Body of pancreas (tissue), 4 donors: ENCODE measurements around the gene ALDH3A1. TPM values are rescaled to one million over a fixed set of nuclear protein-coding genes. Genes with fewer than 3 reads are reported as not detected.
A peak's percentile ranks its signal among the peaks of the same experiment; 100 is the strongest.

Source experiments
- ATAC-seq: fragments of 150-250 bp; one replicate; pipeline ENCODE4 v1.9.1; 2016
- DNase-seq, 4 donors: peaks; one replicate each; pipeline ENCODE4 v3.0.0-alpha.2; 2019
- H3K27ac ChIP-seq, 4 donors: fragments of 200-600 bp; sonication (generic); 1 replicate in 3 of 4; 2 replicates in 1 of 4; pipeline versions ENCODE4 v1.5.1 to v1.6.1; 2016 to 2019; ENCODE audit warnings: mild to moderate bottlenecking in 1 of 4, mixed read lengths in 1 of 4, moderate library complexity in 1 of 4
- H3K27me3 ChIP-seq, 2 donors: fragments of 200-600 bp; sonication (generic); one replicate each; pipeline ENCODE4 v1.6.0; 2016; ENCODE audit warnings: mild to moderate bottlenecking in 1 of 2
- H3K36me3 ChIP-seq, 2 donors: fragments of 200-600 bp; sonication (generic); replicated peaks in 1 of 2; 2 replicates each; pipeline ENCODE4 v1.5.1; 2016; ENCODE audit warnings: low read depth in 2 of 2; ENCODE audit not compliant: insufficient read depth in 1 of 2
- H3K4me1 ChIP-seq: fragments of 200-600 bp; sonication (generic); one replicate; pipeline ENCODE4 v1.6.0; 2016
- H3K4me3 ChIP-seq, 2 donors: fragments of 200-600 bp; sonication (generic); 1 replicate in 1 of 2; 2 replicates in 1 of 2; pipeline ENCODE4 v1.5.1; 2016 to 2019
- H3K9me3 ChIP-seq, 3 donors: fragments of 200-600 bp; sonication (generic); 1 replicate in 2 of 3; 2 replicates in 1 of 3; pipeline ENCODE4 v1.5.1; 2016
- CTCF ChIP-seq, 7 experiments: fragments of 450-650 bp in 4 of 7; fragments of 200-600 bp in 3 of 7; sonication (generic) in 3 of 7; IDR thresholded peaks; one replicate each; pipeline ENCODE4 v1.5.1; 2016 to 2019; ENCODE audit warnings: antibody characterized with exemption in 7 of 7
- POLR2A ChIP-seq, 3 donors: fragments of 450-650 bp; IDR thresholded peaks; one replicate each; pipeline ENCODE4 v1.6.1; 2016; ENCODE audit warnings: antibody characterized with exemption in 3 of 3, mild to moderate bottlenecking in 2 of 3
- WGBS, 2 donors: methylation state at CpG; one replicate each; pipeline ENCODE4 v1.1.5; 2017; 5-methylcytosine and 5-hydroxymethylcytosine counted together
- intact Hi-C: fragments of 100-400 bp; cut with DNase I; formaldehyde crosslinking; loops from one replicate; pipeline ENCODE4 v1.15.1; 2023
- total RNA-seq, 2 donors: library from RNA; depleted of rRNA; stranded (reverse); fragments of >200 nt; gene quantifications; one replicate each; pipeline ENCODE4 v1.1.0, GENCODE V29; 2016

The ALDH3A1 gene
- total RNA-seq, 2 donors from 2014 or later, result 0.33 to 1.8 TPM

- no peaks in the 10 kb centered on the region for H3K9me3 ChIP-seq
- intact Hi-C loops, result no loop called here
- no peak for TF ChIP-seq POLR2A (IDR thresholded peaks at IDR 0.05)
- TF ChIP-seq CTCF (IDR thresholded peaks at IDR 0.05), result no peak
- peaks cover 19% of the 10 kb centered on the region for H3K4me1 ChIP-seq
- no peaks in the 10 kb centered on the region for H3K36me3 ChIP-seq
- H3K27me3 ChIP-seq, result no peaks in the 10 kb centered on the region
- no peak for DNase-seq
- ATAC-seq, result no peak
- no peak overlapping the region for H3K4me3 ChIP-seq
- 52 to 91% methylated on average over 4 to 13 of the region's 13 CpGs for WGBS, 2 donors
- H3K27ac ChIP-seq, result no peak overlapping the region
Measured at GRCh38 chr17:19747159-19747719, 859 bp downstream of the ALDH3A1 start.

- Histone ChIP-seq H3K36me3 (no peaks in the 10 kb centered on the region), H3K4me1 (peaks cover 19% of the 10 kb centered on the region), H3K27me3 (no peaks in the 10 kb centered on the region), H3K9me3 (no peaks in the 10 kb centered on the region), H3K4me3 (no peak overlapping the region), H3K27ac (no peak overlapping the region)
- intact Hi-C loops, result no loop called here
- no peak for DNase-seq
- WGBS, 2 donors, result 86 to 91% methylated on average over 20 of the region's 20 CpGs
- ATAC-seq, result no peak
- no peak for TF ChIP-seq CTCF (IDR thresholded peaks at IDR 0.05)
- TF ChIP-seq POLR2A (IDR thresholded peaks at IDR 0.05), result no peak
Measured at GRCh38 chr17:19746517-19746916, 1.6 kb downstream of the ALDH3A1 start.

- 27 to 56% methylated on average over 23 to 43 of the region's 50 CpGs for WGBS, 2 donors
- Histone ChIP-seq H3K27ac (peak overlapping the region in 2 of 4 donors; percentile 19 to 21), H3K36me3 (no peaks in the 10 kb centered on the region), H3K4me3 (peak overlapping the region; percentile 6 to 32), H3K4me1 (peaks cover 19% of the 10 kb centered on the region), H3K9me3 (no peaks in the 10 kb centered on the region), H3K27me3 (no peaks in the 10 kb centered on the region)
- DNase-seq, result peak; percentile 93 to 96 (median 93)
- intact Hi-C loops, result no loop called here
- ATAC-seq, result peak; percentile 93
- TF ChIP-seq CTCF (IDR thresholded peaks at IDR 0.05) (peak; percentile 84 to 99 (median 94)), POLR2A (IDR thresholded peaks at IDR 0.05) (peak in 1 of 3 donors; percentile 16)
Measured at GRCh38 chr17:19744922-19745757, 3.0 kb downstream of the ALDH3A1 start.

GRCh38 chr17:19744492-19744891 lies 3.6 kb downstream of the ALDH3A1 start:
- H3K36me3 ChIP-seq, result no peaks in the 10 kb centered on the region
- WGBS, 2 donors, result 9 to 10% methylated on average over 26 of the region's 26 CpGs
- no peaks in the 10 kb centered on the region for H3K9me3 ChIP-seq
- no peaks in the 10 kb centered on the region for H3K27me3 ChIP-seq
- peak; percentile 37 for ATAC-seq
- H3K27ac ChIP-seq, result peak overlapping the region in 2 of 4 donors; percentile 19 to 21
- H3K4me3 ChIP-seq, result peak overlapping the region; percentile 6 to 32
- TF ChIP-seq POLR2A (IDR thresholded peaks at IDR 0.05), result no peak
- TF ChIP-seq CTCF (IDR thresholded peaks at IDR 0.05), result no peak
- intact Hi-C loops, result no loop called here
- DNase-seq, result no peak
- H3K4me1 ChIP-seq, result peaks cover 19% of the 10 kb centered on the region
